HG03139 (cell line): Measurements from ENCODE around the gene GRIK3.

Source experiments
- ATAC-seq: cut with Tn5 transposase; IDR thresholded peaks from one replicate; pipeline ENCODE4 v1.9.1; 2021; ENCODE audit not compliant: unreplicated experiment

Gene GRIK3

GRCh38 chr1:36881541-36881940 lies 152.8 kb downstream of the GRIK3 start:
- ATAC-seq, result no peak

- no peak for ATAC-seq
These were observed 153.3 kb downstream of the GRIK3 start for GRCh38 chr1:36881068-36881405.

DNA sequence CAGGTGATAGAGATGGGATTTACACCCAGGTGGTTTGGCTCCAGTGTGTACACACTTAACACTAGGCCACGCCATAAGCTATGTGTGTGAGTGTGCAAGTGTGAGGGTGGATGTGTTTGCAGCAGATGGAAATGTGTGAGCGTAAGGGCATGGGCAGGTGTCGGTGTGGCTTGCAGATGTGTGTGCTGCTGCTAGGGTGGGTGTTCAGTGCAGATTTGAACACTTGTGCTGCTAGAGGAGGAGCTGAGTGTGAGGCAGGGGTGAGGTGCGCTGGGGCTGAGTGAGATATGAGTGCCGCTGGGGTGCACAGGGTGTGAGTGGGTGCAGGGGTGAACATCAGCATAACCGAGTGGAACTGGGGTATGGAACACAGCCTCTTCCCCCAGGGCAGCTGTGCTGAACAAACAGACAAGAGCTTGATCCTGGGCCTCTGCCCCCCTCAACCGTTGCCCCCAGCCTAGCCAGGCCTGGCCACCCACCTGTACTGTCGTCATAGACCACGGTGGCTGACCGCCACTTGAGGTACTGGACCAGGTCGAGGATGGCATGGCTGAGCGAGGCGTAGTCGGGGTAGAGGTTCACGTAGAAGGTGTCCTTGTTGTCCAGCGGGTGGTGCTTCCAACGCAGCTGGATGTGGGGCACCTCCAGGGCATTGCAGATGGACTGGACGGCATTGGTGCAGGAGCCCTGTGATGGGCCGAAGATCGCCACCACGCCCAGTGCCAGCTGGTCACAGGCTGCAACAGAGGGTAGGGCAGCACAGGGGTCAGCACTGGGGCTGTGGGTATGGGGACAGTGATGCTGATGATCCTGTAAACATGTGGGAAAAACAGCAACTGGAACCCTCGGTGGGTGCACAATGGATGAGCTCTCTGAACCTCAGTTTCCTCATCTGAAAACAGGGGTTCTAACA lies 153.9 kb downstream of the GRIK3 start:
- ATAC-seq, result no peak

GRCh38 chr1:36879613-36880012 lies 154.7 kb downstream of the GRIK3 start:
- ATAC-seq, result no peak

DNA sequence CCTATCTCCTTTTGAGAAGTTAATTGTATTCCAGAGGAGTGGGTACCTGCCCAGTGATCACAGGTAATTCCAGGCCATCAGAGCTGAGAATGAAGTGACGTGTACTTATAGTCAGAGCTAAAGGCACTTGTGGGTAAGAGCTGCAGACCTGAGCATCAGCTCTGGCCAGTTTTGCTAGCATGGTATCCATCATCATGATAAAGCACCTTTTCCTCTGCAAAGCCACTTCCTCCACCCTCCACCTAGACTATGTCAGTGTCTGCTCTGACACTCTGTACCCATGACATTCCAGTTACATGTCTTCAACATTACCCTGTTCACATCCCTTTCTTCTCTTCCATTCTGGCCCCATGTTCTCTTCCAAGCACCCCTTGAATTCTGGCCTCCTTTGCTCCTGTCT lies 157.3 kb downstream of the GRIK3 start:
- ATAC-seq, result no peak

- no peak for ATAC-seq
These were observed 159.8 kb downstream of the GRIK3 start for GRCh38 chr1:36874271-36875060.

DNA sequence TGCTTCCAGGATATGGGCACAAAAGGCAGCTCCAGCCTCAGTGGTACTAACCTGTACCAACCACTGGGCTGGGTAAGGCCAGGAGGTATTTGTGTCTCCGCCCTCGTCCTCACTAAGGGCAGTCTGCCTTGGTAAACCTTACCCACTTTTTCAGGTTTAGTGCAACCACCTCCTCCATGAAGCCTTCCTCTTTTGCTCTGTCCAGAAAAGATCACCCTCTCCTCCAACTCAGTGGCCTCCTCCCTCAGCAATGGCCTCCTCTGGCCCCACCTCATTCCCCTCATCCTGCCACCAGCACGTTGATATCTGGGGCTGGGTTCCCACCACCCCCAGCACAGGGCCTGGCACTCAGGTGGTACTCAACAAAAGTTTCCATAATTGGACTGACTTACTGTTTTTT lies 161.5 kb downstream of the GRIK3 start:
- no peak for ATAC-seq

DNA sequence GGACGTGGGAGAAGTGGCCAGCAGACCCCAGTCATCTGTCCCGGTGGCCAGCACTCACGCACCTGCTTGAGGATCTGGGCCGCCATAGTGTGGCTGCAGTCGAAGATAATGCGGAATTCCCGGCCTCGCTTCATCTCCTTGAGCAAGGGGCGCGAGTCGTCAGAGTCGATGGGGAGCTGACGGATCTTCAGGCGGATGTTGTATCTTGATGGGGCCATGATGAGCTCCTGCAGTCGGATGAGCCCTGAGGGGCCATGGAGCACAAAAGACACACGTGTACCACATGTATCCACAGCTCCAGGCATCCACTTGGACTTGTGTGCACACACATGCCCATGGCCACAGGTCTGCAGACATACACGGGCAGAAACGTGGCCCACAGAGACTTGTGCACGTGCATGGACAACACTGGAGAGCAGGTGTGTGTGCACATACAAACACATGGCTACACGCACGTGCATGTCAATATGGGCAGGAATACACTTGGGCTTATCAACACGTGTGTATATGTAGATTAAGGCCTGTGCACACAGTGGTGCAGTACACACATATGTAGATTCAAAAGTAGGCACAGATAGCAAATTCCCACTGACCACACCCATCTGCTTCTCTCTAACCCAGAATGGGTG lies 162.1 kb downstream of the GRIK3 start:
- ATAC-seq, result no peak

DNA sequence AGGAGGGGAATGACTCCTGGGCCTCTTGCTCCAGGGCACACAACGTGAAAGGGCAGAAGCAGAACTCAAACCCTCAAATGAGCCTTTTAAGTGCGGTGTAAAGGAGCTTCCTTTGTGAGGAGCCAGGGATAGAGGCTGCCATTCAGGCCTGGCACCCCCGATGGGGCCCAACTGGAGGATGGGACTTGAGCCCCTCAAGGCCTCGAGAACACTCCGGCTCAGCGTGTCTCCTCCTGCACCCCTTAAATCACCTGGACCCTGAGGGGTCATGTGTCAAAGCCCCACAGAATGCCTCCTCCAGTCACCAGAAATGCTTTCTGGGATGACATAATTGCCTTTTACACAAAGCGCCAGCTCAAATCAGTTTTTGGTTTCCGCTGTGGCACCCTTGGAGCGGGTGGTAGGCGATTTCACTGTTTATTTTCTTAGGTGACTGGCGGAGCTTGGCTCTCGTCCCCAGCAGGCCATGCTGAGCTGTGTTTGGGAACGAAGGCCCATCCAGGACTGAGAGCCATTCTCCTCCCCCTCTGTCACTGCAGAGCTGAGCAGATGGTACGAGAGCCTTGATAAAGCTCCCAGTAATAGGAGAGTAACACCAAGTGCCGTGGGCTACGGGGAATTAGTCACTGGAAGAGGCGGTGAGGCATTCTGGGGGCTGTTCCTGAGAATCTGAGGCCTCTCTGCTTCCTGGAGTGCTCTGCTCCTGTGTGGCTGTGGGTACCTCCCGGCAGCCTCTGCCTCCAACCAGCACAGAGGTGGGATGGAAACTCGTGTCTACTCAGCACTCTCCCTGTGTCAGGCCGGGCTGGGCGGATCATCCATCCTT lies 163.0 kb downstream of the GRIK3 start:
- ATAC-seq, result no peak

DNA sequence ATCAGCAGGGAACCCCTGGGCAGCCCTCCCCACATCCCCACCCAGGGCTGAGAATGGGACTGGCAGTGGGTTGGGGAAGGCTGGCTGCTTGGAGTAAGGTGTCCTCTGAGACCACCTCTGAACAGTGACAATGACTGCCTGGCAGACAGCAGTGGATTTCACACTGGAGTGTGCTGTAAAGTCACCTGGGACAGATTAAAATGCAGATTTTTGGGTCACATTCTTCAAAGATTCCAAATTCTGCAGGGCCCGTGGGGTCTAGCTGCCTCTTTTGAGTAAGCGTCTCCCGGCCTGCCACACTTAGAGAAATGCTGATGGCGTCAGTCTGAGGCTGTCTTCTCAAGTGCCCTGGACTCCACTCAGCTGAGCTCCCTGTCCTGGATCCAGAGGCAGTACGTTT lies 164.5 kb downstream of the GRIK3 start:
- ATAC-seq, result no peak

GRCh38 chr1:36869054-36869453 lies 165.3 kb downstream of the GRIK3 start:
- ATAC-seq, result no peak

GRCh38 chr1:36867575-36867974 lies 166.7 kb downstream of the GRIK3 start:
- ATAC-seq, result no peak

GRCh38 chr1:36866169-36866814 lies 168.0 kb downstream of the GRIK3 start:
- ATAC-seq, result no peak

GRCh38 chr1:36865602-36865900 lies 168.8 kb downstream of the GRIK3 start:
- no peak for ATAC-seq

DNA sequence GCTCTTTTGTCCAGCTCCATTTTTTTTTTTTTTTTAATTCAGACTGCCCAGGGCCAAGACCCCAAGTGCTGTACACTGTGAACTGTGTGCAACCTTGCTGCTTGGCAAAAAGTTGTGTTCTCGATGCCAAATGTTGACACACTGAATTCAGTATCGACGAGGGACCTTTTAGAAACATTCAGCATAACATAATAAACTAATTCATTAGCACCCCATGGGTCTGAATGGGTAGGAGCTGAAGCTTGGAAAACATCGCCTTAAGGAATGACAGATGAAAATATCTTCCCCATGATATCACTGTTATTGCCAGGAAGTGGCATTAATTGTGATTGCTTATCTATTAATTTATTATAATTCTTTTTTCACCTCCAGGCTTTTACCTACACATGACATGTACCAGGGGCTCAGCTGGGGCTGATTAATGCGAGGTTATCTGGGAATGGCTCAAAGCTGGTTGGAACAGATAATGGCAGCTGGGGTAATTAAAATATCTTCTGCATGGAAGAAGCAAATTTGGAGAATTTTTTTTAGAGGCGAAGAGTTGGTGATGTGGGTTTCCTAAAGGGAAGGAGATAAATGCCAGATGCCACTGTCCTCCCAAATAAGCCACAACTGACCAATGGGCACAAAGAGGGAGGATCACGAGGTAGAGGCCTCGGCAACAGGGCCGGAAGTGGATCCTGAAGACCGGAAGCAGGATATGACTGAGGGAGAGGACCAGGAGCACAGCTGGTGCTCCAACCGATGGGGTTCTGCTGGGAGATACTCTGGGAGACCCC lies 169.3 kb downstream of the GRIK3 start:
- ATAC-seq, result no peak

DNA sequence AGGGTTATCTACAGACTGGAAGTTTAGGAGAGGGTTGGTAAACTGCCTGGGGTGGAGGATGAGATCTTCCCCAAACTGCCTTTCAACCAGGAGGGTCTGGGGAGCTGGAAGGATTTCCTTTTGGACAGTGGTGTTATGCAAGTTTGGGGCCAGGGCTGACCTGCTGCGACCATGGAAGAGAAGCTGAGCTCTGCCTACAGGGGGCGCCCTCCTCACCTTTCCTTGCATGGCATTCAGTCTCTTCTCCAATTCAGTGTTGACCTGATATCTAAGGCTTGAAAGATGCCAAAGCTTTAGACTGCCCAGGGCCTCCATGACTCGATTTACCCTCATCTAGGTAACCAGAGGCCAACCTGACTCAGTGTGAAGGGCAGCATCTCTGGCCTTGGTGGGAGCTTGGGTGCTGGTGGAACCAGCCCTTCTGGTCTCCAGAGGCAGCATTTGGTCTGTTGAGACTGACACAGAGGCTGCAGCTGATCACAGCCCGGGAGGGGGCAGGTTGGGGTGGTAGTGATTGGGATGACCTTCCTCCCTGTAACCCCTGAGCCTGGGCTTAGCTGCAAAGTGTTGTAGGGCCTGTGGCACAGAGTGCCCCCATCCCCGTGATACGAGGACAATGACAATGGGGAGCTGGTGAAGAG lies 170.0 kb downstream of the GRIK3 start:
- ATAC-seq, result no peak

DNA sequence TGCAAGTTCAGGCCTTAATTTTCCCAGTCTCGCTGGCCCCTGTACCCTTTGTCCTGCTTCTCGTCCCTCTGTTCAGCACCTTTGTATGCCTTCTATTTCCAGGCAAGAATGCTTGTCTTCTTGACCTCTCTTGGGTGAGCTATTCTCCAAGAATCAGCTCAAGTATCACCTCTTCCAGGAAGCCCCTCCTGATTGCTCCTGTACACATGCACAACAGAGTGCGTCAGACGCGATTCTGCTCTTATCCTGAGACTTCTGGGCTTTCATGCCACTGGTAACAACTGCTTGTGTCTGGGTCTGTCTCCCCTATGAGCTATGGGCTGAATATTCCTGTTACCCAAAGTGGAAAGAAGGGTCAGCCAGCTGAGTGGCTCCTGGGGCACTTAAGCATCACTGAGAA lies 170.8 kb downstream of the GRIK3 start:
- ATAC-seq, result no peak

DNA sequence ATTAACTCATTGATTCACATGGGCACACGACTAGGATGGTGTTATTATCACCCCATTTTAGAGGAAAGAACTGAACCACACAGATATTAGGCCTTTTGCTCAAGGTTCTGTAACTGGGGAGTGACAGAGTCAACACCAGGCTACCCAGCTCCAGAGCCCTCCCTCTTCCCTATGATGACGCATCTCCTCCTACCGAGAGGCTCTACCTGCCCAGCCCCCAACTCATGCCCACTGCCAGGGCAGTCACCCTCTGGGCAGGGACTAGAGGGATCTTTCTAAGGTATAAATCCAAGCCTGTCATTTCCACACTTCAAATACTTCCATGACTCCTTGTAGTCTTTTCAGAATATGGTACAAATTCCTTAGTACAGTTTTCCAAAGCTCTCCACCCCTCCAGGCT lies 171.3 kb downstream of the GRIK3 start:
- no peak for ATAC-seq

DNA sequence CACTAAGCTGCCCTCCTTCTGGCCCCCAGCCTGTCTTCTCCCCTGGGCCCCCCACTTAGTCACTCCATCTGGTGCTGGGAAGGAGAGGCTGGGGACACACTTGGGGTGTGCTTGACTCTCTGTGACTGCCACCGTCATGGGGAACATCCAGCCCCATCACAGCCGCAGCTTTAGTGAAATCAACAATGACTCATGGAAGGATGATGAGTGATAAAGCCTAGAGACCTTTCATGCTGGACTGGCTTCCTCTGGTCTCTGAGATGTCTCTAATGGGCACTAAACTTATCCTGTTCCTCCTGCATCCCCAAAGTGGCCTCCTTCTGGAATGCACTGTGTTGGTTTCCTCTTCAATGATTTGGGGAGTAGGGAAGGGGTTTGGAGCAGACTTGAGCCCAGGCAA lies 172.9 kb downstream of the GRIK3 start:
- ATAC-seq, result no peak
